Neural progenitor cell (in vitro differentiated cells): ENCODE measurements around the gene FMN1. TPM values are rescaled to one million over a fixed set of nuclear protein-coding genes. Genes with fewer than 3 reads are reported as not detected.

Experiments used
- DNase-seq: peaks from one replicate; pipeline ENCODE4 v3.0.0-alpha.2; 2016; ENCODE audit warnings: low spot score
- H2AFZ ChIP-seq: fragments of 200-600 bp; sonication (generic); replicated peaks from 2 replicates; pipeline ENCODE4 v1.6.1; 2016; ENCODE audit warnings: antibody characterized with exemption
- H3F3A ChIP-seq: fragments of 200-600 bp; sonication (generic); 2 replicates; pipeline ENCODE4 v1.6.1; 2016; ENCODE audit warnings: antibody characterized with exemption, low read depth
- H3K27ac ChIP-seq: fragments of 200-600 bp; sonication (generic); 2 replicates; pipeline ENCODE4 v1.5.1; 2016; ENCODE audit warnings: mild to moderate bottlenecking
- H3K27me3 ChIP-seq: fragments of 200-600 bp; sonication (generic); 2 replicates; pipeline ENCODE4 v1.6.1; 2016; ENCODE audit warnings: mild to moderate bottlenecking, moderate library complexity
- H3K36me3 ChIP-seq: fragments of 200-600 bp; sonication (generic); 2 replicates; pipeline ENCODE4 v1.5.1; 2016
- H3K4me1 ChIP-seq: fragments of 200-600 bp; sonication (generic); 2 replicates; pipeline ENCODE4 v1.6.1; 2016; ENCODE audit warnings: mixed run types
- H3K4me2 ChIP-seq: fragments of 200-600 bp; sonication (generic); 2 replicates; pipeline ENCODE4 v1.6.1; 2016
- H3K4me3 ChIP-seq: fragments of 200-600 bp; sonication (generic); 2 replicates; pipeline ENCODE4 v1.5.1; 2016
- H3K79me2 ChIP-seq: fragments of 200-600 bp; sonication (generic); 2 replicates; pipeline ENCODE4 v1.6.1; 2016; ENCODE audit warnings: low read depth
- H3K9ac ChIP-seq: fragments of 200-600 bp; sonication (generic); 2 replicates; pipeline ENCODE4 v1.6.1; 2016
- H3K9me3 ChIP-seq: fragments of 200-600 bp; sonication (generic); 2 replicates; pipeline ENCODE4 v1.5.1; 2016; ENCODE audit warnings: low read depth
- H4K20me1 ChIP-seq: fragments of 200-600 bp; sonication (generic); 2 replicates; pipeline ENCODE4 v1.6.1; 2016; ENCODE audit warnings: low read depth
- H3K27ac Mint-ChIP-seq: 3 replicates; pipeline ENCODE4 v1.8.0; 2021; ENCODE audit warnings: mixed read lengths
- H3K27me3 Mint-ChIP-seq: 2 replicates; pipeline ENCODE4 v1.8.0; 2022; ENCODE audit warnings: low read depth, mild to moderate bottlenecking, inconsistent platforms, moderate library complexity, mixed read lengths; ENCODE audit not compliant: insufficient read depth
- H3K36me3 Mint-ChIP-seq: 3 replicates; pipeline ENCODE4 v1.8.0; 2021; ENCODE audit warnings: mixed read lengths
- H3K4me1 Mint-ChIP-seq: 3 replicates; pipeline ENCODE4 v1.8.0; 2021; ENCODE audit warnings: mixed read lengths
- H3K4me3 Mint-ChIP-seq: 3 replicates; pipeline ENCODE4 v1.8.0; 2021; ENCODE audit warnings: mild to moderate bottlenecking, moderate library complexity, mixed read lengths
- H3K9me3 Mint-ChIP-seq: 3 replicates; pipeline ENCODE4 v1.8.0; 2020; ENCODE audit warnings: mixed read lengths
- CTCF ChIP-seq: fragments of 200-600 bp; sonication (generic); IDR thresholded peaks from 2 replicates; pipeline ENCODE4 v1.5.1; 2017; ENCODE audit warnings: antibody characterized with exemption, mild to moderate bottlenecking
- EZH2 ChIP-seq: fragments of 200-600 bp; sonication (generic); IDR thresholded peaks from 2 replicates; pipeline ENCODE4 v1.6.1; 2017; ENCODE audit warnings: antibody characterized with exemption, mild to moderate bottlenecking, moderate library complexity
- EZH2phosphoT487 ChIP-seq: fragments of 200-600 bp; sonication (generic); IDR thresholded peaks from 2 replicates; pipeline ENCODE4 v1.6.1; 2017; ENCODE audit warnings: antibody characterized with exemption
- total RNA-seq: library from RNA; depleted of rRNA; stranded (reverse); fragments of >200 nt; gene quantifications from 2 replicates; pipeline ENCODE4 v1.2.3, GENCODE V29; 2015; ENCODE audit warnings: low replicate concordance

The FMN1 gene
- total RNA-seq, 1 donor from 2014 or later: 5.7 TPM

GRCh38 chr15:32878869-32879805, 315.4 kb downstream of the FMN1 start:
- H3K27me3 Mint-ChIP-seq: no peaks in the 10 kb centered on the region

GRCh38 chr15:32878342-32878741, 316.2 kb downstream of the FMN1 start:
- Histone ChIP-seq H3F3A (no peaks in the 10 kb centered on the region), H3K4me3 (no peak overlapping the region), H3K9ac (no peak overlapping the region), H3K36me3 (no peaks in the 10 kb centered on the region), H4K20me1 (no peaks in the 10 kb centered on the region), H3K27ac (no peak overlapping the region), H3K4me1 (no peaks in the 10 kb centered on the region), H3K4me2 (no peak overlapping the region), H3K79me2 (no peaks in the 10 kb centered on the region), H3K9me3 (no peaks in the 10 kb centered on the region), H3K27me3 (no peaks in the 10 kb centered on the region), H2AFZ (no peak overlapping the region)
- Mint-ChIP-seq H3K4me3 (no peak overlapping the region), H3K27ac (no peak overlapping the region), H3K36me3 (no peaks in the 10 kb centered on the region), H3K4me1 (peaks cover 15% of the 10 kb centered on the region), H3K27me3 (no peaks in the 10 kb centered on the region), H3K9me3 (no peaks in the 10 kb centered on the region)
- no peak for TF ChIP-seq CTCF
- no peak for TF ChIP-seq EZH2phosphoT487
- TF ChIP-seq EZH2: no peak
- no peak for DNase-seq

More at GRCh38 chr15:32878869-32879805, 315.4 kb downstream of the FMN1 start:
- Mint-ChIP-seq H3K36me3 (peaks cover 2% of the 10 kb centered on the region), H3K9me3 (no peaks in the 10 kb centered on the region), H3K4me1 (peaks cover 15% of the 10 kb centered on the region), H3K4me3 (no peak overlapping the region), H3K27ac (no peak overlapping the region)
- Histone ChIP-seq H3K4me3 (no peak overlapping the region), H3K4me1 (no peaks in the 10 kb centered on the region), H3K27me3 (no peaks in the 10 kb centered on the region), H3K9me3 (no peaks in the 10 kb centered on the region), H3K36me3 (no peaks in the 10 kb centered on the region), H4K20me1 (no peaks in the 10 kb centered on the region), H2AFZ (no peak overlapping the region), H3K9ac (no peak overlapping the region), H3K27ac (no peak overlapping the region), H3F3A (no peaks in the 10 kb centered on the region), H3K79me2 (no peaks in the 10 kb centered on the region), H3K4me2 (no peak overlapping the region)
- TF ChIP-seq CTCF (no peak), EZH2 (no peak), EZH2phosphoT487 (no peak)
- DNase-seq: no peak

GRCh38 chr15:32877252-32878019, 317.1 kb downstream of the FMN1 start:
- no peaks in the 10 kb centered on the region for H3K4me1 ChIP-seq
- no peaks in the 10 kb centered on the region for H3K36me3 Mint-ChIP-seq
- no peak overlapping the region for H2AFZ ChIP-seq
- H3K9ac ChIP-seq: no peak overlapping the region
- H3K4me2 ChIP-seq: no peak overlapping the region
- H4K20me1 ChIP-seq: no peaks in the 10 kb centered on the region
- H3K9me3 ChIP-seq: no peaks in the 10 kb centered on the region
- H3K36me3 ChIP-seq: no peaks in the 10 kb centered on the region
- H3K79me2 ChIP-seq: no peaks in the 10 kb centered on the region
- DNase-seq: no peak
- H3K9me3 Mint-ChIP-seq: no peaks in the 10 kb centered on the region
- no peaks in the 10 kb centered on the region for H3K27me3 ChIP-seq
- H3K4me3 ChIP-seq: no peak overlapping the region
- no peaks in the 10 kb centered on the region for H3K27me3 Mint-ChIP-seq
- H3K4me3 Mint-ChIP-seq: no peak overlapping the region
- H3K4me1 Mint-ChIP-seq: peaks cover 15% of the 10 kb centered on the region
- H3F3A ChIP-seq: no peaks in the 10 kb centered on the region
- H3K27ac Mint-ChIP-seq: no peak overlapping the region
- no peak overlapping the region for H3K27ac ChIP-seq
- TF ChIP-seq CTCF (no peak), EZH2phosphoT487 (no peak), EZH2 (no peak)
